IMR-90 (cell line): ENCODE results near the gene TREM1. TPM values are rescaled to one million over a fixed set of nuclear protein-coding genes. Genes with fewer than 3 reads are reported as not detected.

Experiments
- ATAC-seq: fragments of 200-7000 bp; cut with Tn5 transposase; 2 replicates; pipeline ENCODE4 v1.9.1; 2020; ENCODE audit warnings: low read depth, mild to moderate bottlenecking, moderate library complexity
- BruUV-seq: library from RNA; stranded (reverse); fragments of 400-500 nt; replicated peaks from 2 replicates; lab custom pipeline; 2021; lab: Mats Ljungman, UMichigan
- CTCF ChIA-PET: fragments of 300-600 bp; formaldehyde crosslinking; extraction: SDS; loops from one replicate; lab custom pipeline; 2021; ENCODE audit warnings: antibody characterized with exemption; lab: Yijun Ruan, JAX
- POLR2A ChIA-PET: fragments of 300-600 bp; sonication (Branson Sonifier 250); formaldehyde crosslinking; loops from one replicate; lab custom pipeline; 2022; ENCODE audit warnings: antibody characterized with exemption; ENCODE audit not compliant: unreplicated experiment; lab: Charles Lee
- DNase-seq: peaks from one replicate; pipeline ENCODE4 v3.0.0; 2013
- H2AFZ ChIP-seq: replicated peaks from 2 replicates; pipeline ENCODE3; 2013; ENCODE audit warnings: low read length, mild to moderate bottlenecking; ENCODE audit not compliant: poor library complexity
- H2AK5ac ChIP-seq: 2 replicates; pipeline ENCODE4 v1.6.1; 2013; ENCODE audit warnings: low read depth, low read length, inconsistent platforms
- H2AK9ac ChIP-seq: replicated peaks from 2 replicates; pipeline ENCODE3; 2013; ENCODE audit warnings: mild to moderate bottlenecking, low read depth, low read length, moderate library complexity; ENCODE audit not compliant: poor library complexity
- H2BK120ac ChIP-seq: 2 replicates; pipeline ENCODE4 v1.6.1; 2013; ENCODE audit warnings: low read depth, low read length, inconsistent platforms
- H2BK15ac ChIP-seq: 3 replicates; pipeline ENCODE4 v1.6.1; 2013; ENCODE audit warnings: low read depth, low read length, inconsistent platforms
- H2BK20ac ChIP-seq: 2 replicates; pipeline ENCODE4 v1.6.1; 2013; ENCODE audit warnings: low read depth, mild to moderate bottlenecking, inconsistent platforms, low read length, moderate library complexity
- H2BK5ac ChIP-seq: 2 replicates; pipeline ENCODE4 v1.6.1; 2013; ENCODE audit warnings: mild to moderate bottlenecking, low read depth, low read length, inconsistent platforms; ENCODE audit not compliant: poor library complexity, severe bottlenecking
- H3K14ac ChIP-seq: replicated peaks from 2 replicates; pipeline ENCODE4 v1.6.1; 2013; ENCODE audit warnings: low read depth, low read length, inconsistent platforms
- H3K18ac ChIP-seq: 2 replicates; pipeline ENCODE4 v1.6.1; 2013; ENCODE audit warnings: low read depth, low read length, control low read depth
- H3K23ac ChIP-seq: 2 replicates; pipeline ENCODE4 v1.6.1; 2013; ENCODE audit warnings: low read depth, low read length, inconsistent platforms
- H3K27ac ChIP-seq: 2 replicates; pipeline ENCODE4 v1.5.1; 2013; ENCODE audit warnings: mild to moderate bottlenecking, control low read depth, low read length; ENCODE audit not compliant: insufficient read depth
- H3K27me3 ChIP-seq: 2 replicates; pipeline ENCODE4 v1.6.1; 2013; ENCODE audit warnings: low read length; ENCODE audit not compliant: control insufficient read depth, insufficient read depth
- H3K36me3 ChIP-seq: 2 replicates; pipeline ENCODE4 v1.6.1; 2013; ENCODE audit warnings: low read length, mixed read lengths; ENCODE audit not compliant: control insufficient read depth, insufficient read depth
- H3K4ac ChIP-seq: 2 replicates; pipeline ENCODE4 v1.6.1; 2013; ENCODE audit warnings: low read depth, low read length, inconsistent platforms
- H3K4me1 ChIP-seq: 2 replicates; pipeline ENCODE4 v1.6.1; 2013; ENCODE audit warnings: low read length, mixed read lengths; ENCODE audit not compliant: control insufficient read depth, insufficient read depth
- H3K4me2 ChIP-seq: 2 replicates; pipeline ENCODE4 v1.6.1; 2013; ENCODE audit warnings: low read depth, mild to moderate bottlenecking, control low read depth, low read length, moderate library complexity
- H3K4me3 ChIP-seq: 2 replicates; pipeline ENCODE4 v1.5.1; 2013; ENCODE audit warnings: low read depth, mild to moderate bottlenecking, control low read depth, low read length, moderate library complexity; ENCODE audit not compliant: insufficient read depth
- H3K56ac ChIP-seq: 2 replicates; pipeline ENCODE4 v1.6.1; 2013; ENCODE audit warnings: low read length, inconsistent platforms; ENCODE audit not compliant: insufficient read depth; ENCODE audit errors: extremely low read depth
- H3K79me1 ChIP-seq, 2 experiments: 2 replicates each; pipeline ENCODE4 v1.6.1; 2013; ENCODE audit warnings: low read length in 2 of 2, inconsistent platforms in 1 of 2, low read depth in 1 of 2
- H3K9ac ChIP-seq: 2 replicates; pipeline ENCODE4 v1.6.1; 2013; ENCODE audit warnings: low read depth, low read length, control low read depth
- H3K9me1 ChIP-seq: 2 replicates; pipeline ENCODE4 v1.6.1; 2013; ENCODE audit warnings: low read length, inconsistent platforms; ENCODE audit not compliant: insufficient read depth
- H3K9me3 ChIP-seq: 2 replicates; pipeline ENCODE4 v1.6.1; 2013; ENCODE audit warnings: low read length; ENCODE audit not compliant: control insufficient read depth, insufficient read depth
- H4K20me1 ChIP-seq: 2 replicates; pipeline ENCODE4 v1.6.1; 2013; ENCODE audit warnings: low read length, inconsistent platforms; ENCODE audit not compliant: insufficient read depth
- H4K5ac ChIP-seq: 2 replicates; pipeline ENCODE4 v1.6.1; 2013; ENCODE audit warnings: mild to moderate bottlenecking, low read depth, low read length, control low read depth
- H4K8ac ChIP-seq, 2 experiments: 2 replicates each; pipeline ENCODE4 v1.6.1; 2013; ENCODE audit warnings: low read depth in 2 of 2, low read length in 2 of 2, control low read depth in 1 of 2, inconsistent platforms in 1 of 2
- H4K91ac ChIP-seq: 2 replicates; pipeline ENCODE4 v1.6.1; 2013; ENCODE audit warnings: low read depth, low read length, inconsistent platforms; ENCODE audit not compliant: insufficient read depth
- BHLHE40 ChIP-seq: fragments of 150-350 bp; IDR thresholded peaks from 2 replicates; pipeline ENCODE4 v1.6.1; 2016; ENCODE audit warnings: mild to moderate bottlenecking, low read depth, low read length
- CEBPB ChIP-seq: IDR thresholded peaks from 2 replicates; pipeline ENCODE4 v1.6.1; 2012; ENCODE audit warnings: low read depth, low read length, improper control_type of control experiment
- CHD1 ChIP-seq: IDR thresholded peaks from 2 replicates; pipeline ENCODE4 v1.6.1; 2012; ENCODE audit warnings: low read depth, low read length, improper control_type of control experiment
- CTCF ChIP-seq: conservative IDR thresholded peaks from 2 replicates; pipeline ENCODE4 v1.5.1; 2012; ENCODE audit warnings: mild to moderate bottlenecking, low read depth, low read length, improper control_type of control experiment
- ELK1 ChIP-seq: fragments of 150-350 bp; IDR thresholded peaks from 2 replicates; pipeline ENCODE4 v1.6.1; 2016; ENCODE audit warnings: low read depth, mild to moderate bottlenecking, low read length, moderate library complexity, borderline replicate concordance
- FOS ChIP-seq: fragments of 150-350 bp; IDR thresholded peaks from 2 replicates; pipeline ENCODE4 v1.6.1; 2016; ENCODE audit warnings: low read depth, low read length
- MAFK ChIP-seq: IDR thresholded peaks from 2 replicates; pipeline ENCODE4 v1.6.1; 2012; ENCODE audit warnings: low read depth, low read length, improper control_type of control experiment
- MAZ ChIP-seq: IDR thresholded peaks from 2 replicates; pipeline ENCODE4 v1.6.1; 2012; ENCODE audit warnings: low read depth, mild to moderate bottlenecking, low read length, improper control_type of control experiment, moderate library complexity, borderline replicate concordance
- MXI1 ChIP-seq: IDR thresholded peaks from 2 replicates; pipeline ENCODE4 v1.6.1; 2012; ENCODE audit warnings: low read depth, mild to moderate bottlenecking, low read length, moderate library complexity, borderline replicate concordance
- NFE2L2 ChIP-seq: fragments of 150-350 bp; IDR thresholded peaks from 2 replicates; pipeline ENCODE4 v1.6.1; 2016; ENCODE audit warnings: low read depth, mild to moderate bottlenecking, low read length
- POLR2A ChIP-seq: IDR thresholded peaks from 2 replicates; pipeline ENCODE4 v1.6.1; 2012; ENCODE audit warnings: mild to moderate bottlenecking, low read depth, low read length
- RAD21 ChIP-seq: IDR thresholded peaks from 2 replicates; pipeline ENCODE4 v1.6.1; 2012; ENCODE audit warnings: low read length, improper control_type of control experiment
- RCOR1 ChIP-seq: IDR thresholded peaks from 2 replicates; pipeline ENCODE4 v1.6.1; 2012; ENCODE audit warnings: mild to moderate bottlenecking, low read length, improper control_type of control experiment; ENCODE audit not compliant: insufficient replicate concordance
- RFX5 ChIP-seq: IDR thresholded peaks from 2 replicates; pipeline ENCODE4 v1.8.0; 2012; ENCODE audit warnings: low read depth, mild to moderate bottlenecking, low read length, moderate library complexity
- SMC3 ChIP-seq: fragments of 150-350 bp; IDR thresholded peaks from 2 replicates; pipeline ENCODE4 v1.6.1; 2016; ENCODE audit warnings: low read depth, mild to moderate bottlenecking, antibody characterized with exemption, low read length, moderate library complexity
- USF2 ChIP-seq: fragments of 150-350 bp; IDR thresholded peaks from 2 replicates; pipeline ENCODE4 v1.6.1; 2017; ENCODE audit warnings: mild to moderate bottlenecking, antibody characterized with exemption, low read length, low read depth
- WGBS, 2 experiments: methylation state at CpG; one replicate each; pipeline versions ENCODE4 v1.1.5 to v1.1.7; 2013; ENCODE audit warnings: missing lambda C conversion rate in 2 of 2; ENCODE audit not compliant: insufficient read length in 1 of 2; ENCODE audit errors: extremely low coverage in 2 of 2; 5-methylcytosine and 5-hydroxymethylcytosine counted together
- dilution Hi-C: fragments of 300-500 bp; cut with HindIII; formaldehyde crosslinking; loops from one replicate; pipeline ENCODE4 v1.14.3; 2018; ENCODE audit warnings: low sequenced_read_pairs; ENCODE audit not compliant: unreplicated experiment
- in situ Hi-C: fragments of 300-500 bp; cut with MboI; formaldehyde crosslinking; loops from 3 replicates; pipeline ENCODE4 v1.14.3; 2019; ENCODE audit warnings: low sequenced_read_pairs, inconsistent platforms, mixed read lengths
- intact Hi-C: fragments of 100-400 bp; cut with micrococcal nuclease; formaldehyde crosslinking; loops from 2 replicates; pipeline ENCODE4 v1.10.0; 2022
- polyA plus RNA-seq, 3 experiments: library from polyadenylated mRNA; depleted of rRNA; stranded (reverse); fragments of >200 nt; gene quantifications; 2 replicates each; pipeline ENCODE4 v1.2.3, GENCODE V29; 2012; ENCODE audit warnings: low replicate concordance in 1 of 3
- total RNA-seq: library from RNA; depleted of rRNA; stranded (reverse); fragments of >200 nt; gene quantifications from 2 replicates; pipeline ENCODE4 v1.2.3, GENCODE V29; 2012

The TREM1 gene
- total and polyA plus RNA-seq, 2 of the 4 experiments (the other 2 are of a cell fraction), result not detected

- DNase-seq (no peak), ATAC-seq (no peak)
- Histone ChIP-seq H2BK15ac (no peak overlapping the region), H3K4me1 (no peaks in the 10 kb centered on the region), H3K18ac (no peak overlapping the region), H3K56ac (no peak overlapping the region), H2AFZ (no peak overlapping the region), H2AK5ac (no peak overlapping the region), H3K23ac (no peak overlapping the region), H3K9me3 (no peaks in the 10 kb centered on the region), H3K79me1 (no peaks in the 10 kb centered on the region), H2BK5ac (no peak overlapping the region), H4K20me1 (no peaks in the 10 kb centered on the region), H3K27me3 (peaks cover 2% of the 10 kb centered on the region; the same call in 1 of the 2 replicates), H3K4ac (no peak overlapping the region), H3K4me2 (no peak overlapping the region), H3K4me3 (no peak overlapping the region), H2BK20ac (no peak overlapping the region), H4K91ac (no peak overlapping the region), H4K5ac (no peak overlapping the region), H3K36me3 (no peaks in the 10 kb centered on the region), H3K9ac (no peak overlapping the region), H4K8ac (no peak overlapping the region), H3K9me1 (no peaks in the 10 kb centered on the region), H2BK120ac (no peak overlapping the region), H3K14ac (no peak overlapping the region), H3K27ac (no peak overlapping the region), H2AK9ac (no peak overlapping the region)
- intact Hi-C loops (no loop called here), dilution Hi-C loops (no loop called here), in situ Hi-C loops (no loop called here)
- TF ChIP-seq USF2, result no peak
- TF ChIP-seq CTCF, result no peak
- TF ChIP-seq RAD21, result no peak
- TF ChIP-seq SMC3, result no peak
- no peak for TF ChIP-seq FOS
- no peak for TF ChIP-seq CEBPB
- TF ChIP-seq NFE2L2, result no peak
- no peak for TF ChIP-seq MXI1
- TF ChIP-seq POLR2A, result no peak
- TF ChIP-seq CHD1, result no peak
- TF ChIP-seq MAFK, result no peak
- TF ChIP-seq BHLHE40, result no peak
- TF ChIP-seq MAZ, result no peak
- TF ChIP-seq ELK1, result no peak
- no peak for TF ChIP-seq RFX5
- no peak for TF ChIP-seq RCOR1
- BruUV-seq, result no TSS peak
- CTCF ChIA-PET, result interaction anchor here (0.9 kb wide), 1 partner anchor 12 kb away, joined by 3 read pairs; no protein-coding TSS in a partner anchor
- POLR2A ChIA-PET, result no interaction called here
- WGBS, 2 experiments, result no CpG with 5 or more reads among the region's 1 CpG
Observed at GRCh38 chr6:41224800-41225199, 61.7 kb downstream of the TREM1 start.
